Measurements from ENCODE around the gene STX11.
A peak's percentile ranks its signal among the peaks of the same experiment; 100 is the strongest.

The STX11 gene

DNA sequence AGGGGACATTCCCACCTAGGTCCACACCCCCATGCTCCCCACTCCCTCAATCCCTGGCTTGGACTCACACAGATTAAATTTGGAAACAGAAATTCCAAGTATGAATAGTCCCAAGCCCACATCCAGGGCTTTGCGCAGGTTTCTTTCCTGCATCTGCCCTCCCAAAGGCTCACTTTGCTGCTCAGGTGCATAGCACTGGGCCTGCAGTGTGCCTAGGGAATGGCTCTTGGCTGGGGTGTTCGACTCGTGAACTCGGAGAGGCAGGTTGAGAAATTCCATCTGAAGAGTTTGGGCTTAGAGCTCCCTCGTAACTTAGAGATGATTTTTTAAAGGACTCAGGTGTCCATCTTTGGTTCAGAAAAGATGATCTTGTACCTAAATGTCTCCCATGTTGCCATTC is 40.1 kb upstream of the STX11 start:
- TF ChIP-seq, protein P1, sequence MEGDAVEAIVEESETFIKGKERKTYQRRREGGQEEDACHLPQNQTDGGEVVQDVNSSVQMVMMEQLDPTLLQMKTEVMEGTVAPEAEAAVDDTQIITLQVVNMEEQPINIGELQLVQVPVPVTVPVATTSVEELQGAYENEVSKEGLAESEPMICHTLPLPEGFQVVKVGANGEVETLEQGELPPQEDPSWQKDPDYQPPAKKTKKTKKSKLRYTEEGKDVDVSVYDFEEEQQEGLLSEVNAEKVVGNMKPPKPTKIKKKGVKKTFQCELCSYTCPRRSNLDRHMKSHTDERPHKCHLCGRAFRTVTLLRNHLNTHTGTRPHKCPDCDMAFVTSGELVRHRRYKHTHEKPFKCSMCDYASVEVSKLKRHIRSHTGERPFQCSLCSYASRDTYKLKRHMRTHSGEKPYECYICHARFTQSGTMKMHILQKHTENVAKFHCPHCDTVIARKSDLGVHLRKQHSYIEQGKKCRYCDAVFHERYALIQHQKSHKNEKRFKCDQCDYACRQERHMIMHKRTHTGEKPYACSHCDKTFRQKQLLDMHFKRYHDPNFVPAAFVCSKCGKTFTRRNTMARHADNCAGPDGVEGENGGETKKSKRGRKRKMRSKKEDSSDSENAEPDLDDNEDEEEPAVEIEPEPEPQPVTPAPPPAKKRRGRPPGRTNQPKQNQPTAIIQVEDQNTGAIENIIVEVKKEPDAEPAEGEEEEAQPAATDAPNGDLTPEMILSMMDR (IDR thresholded peaks at IDR 0.05): no peak
- DNase-seq: no peak
- Mint-ChIP-seq H3K4me1 (no peaks in the 10 kb centered on the region), H3K36me3 (ENCODE audit: low read depth) (no peaks in the 10 kb centered on the region), H3K9me3 (no peaks in the 10 kb centered on the region), H3K4me3 (no peak overlapping the region), H3K27me3 (ENCODE audit: low read depth, poor library complexity) (peaks cover 14% of the 10 kb centered on the region), H3K27ac (no peak overlapping the region)

GRCh38 chr6:144113366-144113765 is 37.0 kb upstream of the STX11 start:
- no peak overlapping the region for H3K27ac Mint-ChIP-seq
- no peak for DNase-seq
- H3K27me3 Mint-ChIP-seq (ENCODE audit: low read depth, poor library complexity): peaks cover 14% of the 10 kb centered on the region
- no peak overlapping the region for H3K4me3 Mint-ChIP-seq
- H3K4me1 Mint-ChIP-seq: no peaks in the 10 kb centered on the region
- TF ChIP-seq, protein P1 (IDR thresholded peaks at IDR 0.05): no peak
- no peaks in the 10 kb centered on the region for H3K9me3 Mint-ChIP-seq
- H3K36me3 Mint-ChIP-seq (ENCODE audit: low read depth): no peaks in the 10 kb centered on the region

GRCh38 chr6:144115219-144115618 is 35.1 kb upstream of the STX11 start:
- no peak for DNase-seq
- no peak overlapping the region for H3K27ac Mint-ChIP-seq
- H3K36me3 Mint-ChIP-seq (ENCODE audit: low read depth): no peaks in the 10 kb centered on the region
- H3K4me1 Mint-ChIP-seq: no peaks in the 10 kb centered on the region
- H3K27me3 Mint-ChIP-seq (ENCODE audit: low read depth, poor library complexity): peaks cover 9% of the 10 kb centered on the region
- no peak overlapping the region for H3K4me3 Mint-ChIP-seq
- H3K9me3 Mint-ChIP-seq: no peaks in the 10 kb centered on the region
- TF ChIP-seq, protein P1 (IDR thresholded peaks at IDR 0.05): no peak

GRCh38 chr6:144119376-144119775 is 30.9 kb upstream of the STX11 start:
- Mint-ChIP-seq H3K4me1 (no peaks in the 10 kb centered on the region), H3K27me3 (ENCODE audit: low read depth, poor library complexity) (peaks cover 18% of the 10 kb centered on the region), H3K4me3 (no peak overlapping the region), H3K36me3 (ENCODE audit: low read depth) (no peaks in the 10 kb centered on the region), H3K9me3 (no peaks in the 10 kb centered on the region), H3K27ac (no peak overlapping the region)
- no peak for DNase-seq
- TF ChIP-seq, protein P1 (IDR thresholded peaks at IDR 0.05): no peak

- TF ChIP-seq, protein P1 (IDR thresholded peaks at IDR 0.05): no peak
- no peaks in the 10 kb centered on the region for H3K4me1 Mint-ChIP-seq
- peak overlapping the region; percentile 16 for H3K27ac Mint-ChIP-seq
- DNase-seq: no peak
- H3K4me3 Mint-ChIP-seq: no peak overlapping the region
- H3K27me3 Mint-ChIP-seq (ENCODE audit: low read depth, poor library complexity): peaks cover 24% of the 10 kb centered on the region
- H3K9me3 Mint-ChIP-seq: no peaks in the 10 kb centered on the region
- no peaks in the 10 kb centered on the region for H3K36me3 Mint-ChIP-seq (ENCODE audit: low read depth)
These were observed 27.5 kb upstream of the STX11 start for GRCh38 chr6:144122861-144123260.

DNA sequence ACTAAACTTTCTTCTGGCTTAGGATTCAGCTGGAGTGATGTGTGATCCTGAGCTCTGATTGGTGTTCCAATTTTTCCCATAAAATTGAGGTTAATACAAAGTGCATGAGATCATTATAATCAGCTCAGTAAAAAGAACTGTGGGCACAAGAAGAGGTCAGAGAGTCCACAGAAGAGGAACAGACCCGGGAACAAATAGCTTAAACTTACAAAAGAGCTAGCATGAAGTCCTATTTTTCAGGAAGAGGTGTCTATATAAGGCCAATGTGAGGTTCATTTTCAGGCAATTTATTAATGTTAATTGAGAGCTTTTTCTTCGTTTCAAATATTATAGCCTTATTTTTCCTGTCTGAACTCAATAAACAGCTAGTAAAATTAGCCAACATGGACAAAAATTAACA is 26.9 kb upstream of the STX11 start:
- peaks cover 24% of the 10 kb centered on the region for H3K27me3 Mint-ChIP-seq (ENCODE audit: low read depth, poor library complexity)
- no peaks in the 10 kb centered on the region for H3K9me3 Mint-ChIP-seq
- H3K4me1 Mint-ChIP-seq: no peaks in the 10 kb centered on the region
- TF ChIP-seq, protein P1 (IDR thresholded peaks at IDR 0.05): no peak
- H3K4me3 Mint-ChIP-seq: no peak overlapping the region
- no peaks in the 10 kb centered on the region for H3K36me3 Mint-ChIP-seq (ENCODE audit: low read depth)
- peak overlapping the region; percentile 16 for H3K27ac Mint-ChIP-seq
- no peak for DNase-seq

Data from nephron progenitor cell (in vitro differentiated cells).